GM23338 (cell line): ENCODE results near the gene MID1.

Experiments used
- POLR2AphosphoS5 ChIP-seq: IDR thresholded peaks from 2 replicates; pipeline ENCODE4 v1.6.1; 2016; ENCODE audit warnings: antibody characterized with exemption, low read depth
- TF ChIP-seq, protein P1 (sequence below), 2 experiments: fragments of 200-600 bp in 1 of 2; sonication (generic) in 1 of 2; conservative IDR thresholded peaks; 2 replicates each; pipeline versions ENCODE4 v1.5.1 to v1.6.1; 2016 to 2017; ENCODE audit warnings: antibody characterized with exemption in 2 of 2, low read depth in 2 of 2, mild to moderate bottlenecking in 2 of 2, moderate library complexity in 1 of 2

DNA sequence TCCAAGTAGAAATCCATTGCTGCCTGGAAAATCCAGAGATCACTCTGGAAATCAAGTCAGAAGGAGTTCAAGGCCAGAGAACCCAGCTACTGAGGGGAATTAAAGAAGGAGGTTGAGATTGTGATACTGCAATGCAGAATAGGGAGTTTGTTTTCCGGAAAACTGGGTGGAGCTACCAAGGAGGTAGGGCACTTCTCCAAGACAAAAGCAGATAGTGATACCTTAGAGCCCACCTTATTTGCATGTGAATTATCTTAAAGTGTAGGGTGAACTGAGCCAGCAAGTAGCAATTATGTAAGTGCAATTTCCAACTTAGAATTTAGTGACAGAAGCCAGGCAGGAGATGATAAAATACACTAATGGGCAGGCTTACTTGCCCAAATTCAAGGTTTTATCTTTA lies 178.9 kb downstream of the MID1 start:
- TF ChIP-seq, protein P1, sequence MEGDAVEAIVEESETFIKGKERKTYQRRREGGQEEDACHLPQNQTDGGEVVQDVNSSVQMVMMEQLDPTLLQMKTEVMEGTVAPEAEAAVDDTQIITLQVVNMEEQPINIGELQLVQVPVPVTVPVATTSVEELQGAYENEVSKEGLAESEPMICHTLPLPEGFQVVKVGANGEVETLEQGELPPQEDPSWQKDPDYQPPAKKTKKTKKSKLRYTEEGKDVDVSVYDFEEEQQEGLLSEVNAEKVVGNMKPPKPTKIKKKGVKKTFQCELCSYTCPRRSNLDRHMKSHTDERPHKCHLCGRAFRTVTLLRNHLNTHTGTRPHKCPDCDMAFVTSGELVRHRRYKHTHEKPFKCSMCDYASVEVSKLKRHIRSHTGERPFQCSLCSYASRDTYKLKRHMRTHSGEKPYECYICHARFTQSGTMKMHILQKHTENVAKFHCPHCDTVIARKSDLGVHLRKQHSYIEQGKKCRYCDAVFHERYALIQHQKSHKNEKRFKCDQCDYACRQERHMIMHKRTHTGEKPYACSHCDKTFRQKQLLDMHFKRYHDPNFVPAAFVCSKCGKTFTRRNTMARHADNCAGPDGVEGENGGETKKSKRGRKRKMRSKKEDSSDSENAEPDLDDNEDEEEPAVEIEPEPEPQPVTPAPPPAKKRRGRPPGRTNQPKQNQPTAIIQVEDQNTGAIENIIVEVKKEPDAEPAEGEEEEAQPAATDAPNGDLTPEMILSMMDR (conservative IDR thresholded peaks at IDR 0.05; ENCODE audit: low read depth in 2 of 2): no peak
- no peak for TF ChIP-seq POLR2AphosphoS5
